A673 (cell line): ENCODE results near the gene CCN5.

Experiments
- CTCF ChIP-seq: fragments of 300-800, 200-600 bp; sonication (generic); conservative IDR thresholded peaks from 2 replicates; pipeline ENCODE4 v1.5.1; 2017; ENCODE audit warnings: low read depth, mild to moderate bottlenecking, antibody characterized with exemption, low read length, moderate library complexity, mixed read lengths
- EZH2 ChIP-seq: fragments of 200-600 bp; sonication (generic); IDR thresholded peaks from 2 replicates; pipeline ENCODE4 v1.6.1; 2017; ENCODE audit warnings: borderline replicate concordance, low read depth, mild to moderate bottlenecking, mixed read lengths, antibody characterized with exemption, low read length; ENCODE audit not compliant: poor library complexity, severe bottlenecking

DNA sequence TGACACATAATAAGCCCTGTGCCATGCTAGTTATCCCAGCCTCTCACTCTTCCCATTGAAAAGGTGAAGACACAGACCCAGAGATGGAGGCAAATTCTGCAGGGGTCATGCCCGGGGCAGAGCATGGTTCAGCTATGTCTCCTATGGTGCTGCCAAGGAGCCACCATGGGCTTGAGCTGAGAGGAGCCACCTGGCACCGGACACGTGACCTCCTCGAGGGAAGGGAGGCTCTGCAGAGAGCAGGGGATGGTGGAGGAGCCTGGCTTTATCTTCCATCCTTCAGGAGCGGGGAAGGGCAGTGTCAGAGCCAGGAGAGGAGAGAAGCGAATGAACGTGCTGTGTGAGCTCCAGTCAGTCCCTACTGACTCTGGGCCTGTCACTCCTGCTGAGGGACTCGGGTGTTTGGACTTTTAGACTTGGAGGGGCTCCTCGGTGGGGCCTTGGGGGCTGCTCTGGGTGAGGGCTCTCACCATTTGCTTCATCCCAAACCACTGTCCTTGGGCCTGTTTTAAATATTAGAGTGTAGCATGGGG, 11.1 kb upstream of the CCN5 start:
- no peak for TF ChIP-seq CTCF
- TF ChIP-seq EZH2, result no peak
